Activated CD8-positive, alpha-beta T cell treated with anti-CD3 and anti-CD28 coated beads, Interleukin-2, amount 10 ng/mL, durations not matched to agents 7 days and 5 days (primary cell): ENCODE results near the gene PCMTD2. TPM values are rescaled to one million over a fixed set of nuclear protein-coding genes. Genes with fewer than 3 reads are reported as not detected.
"Not testable (repeated sequence)": the region's sequence is repeated elsewhere in the genome, so short reads cannot be mapped to it uniquely, and the experiment has no call there.

Experiments
- ATAC-seq: fragments of 150-1000 bp; cut with Tn5 transposase; one replicate; pipeline ENCODE4 v1.10.0; 2021; ENCODE audit warnings: moderate library complexity
- CTCF ChIA-PET: fragments of 350-600 bp; sonication (Branson Sonifier 250); formaldehyde crosslinking; loops from one replicate; lab custom pipeline; 2021; ENCODE audit warnings: antibody characterized with exemption; lab: Charles Lee
- POLR2A ChIA-PET: fragments of 350-600 bp; sonication (Branson Sonifier 250); formaldehyde crosslinking; loops from one replicate; lab custom pipeline; 2021; ENCODE audit warnings: antibody characterized with exemption; lab: Charles Lee
- DNase-seq: peaks from one replicate; pipeline ENCODE4 v3.0.0-alpha.2; 2020
- H3K27ac Mint-ChIP-seq: one replicate; pipeline ENCODE4 v1.8.0; 2021; ENCODE audit warnings: mild to moderate bottlenecking, mixed read lengths
- H3K27me3 Mint-ChIP-seq: one replicate; pipeline ENCODE4 v1.8.0; 2021; ENCODE audit warnings: low read depth, mixed read lengths
- H3K36me3 Mint-ChIP-seq: one replicate; pipeline ENCODE4 v1.8.0; 2021; ENCODE audit warnings: low read depth, mixed read lengths
- H3K4me1 Mint-ChIP-seq: one replicate; pipeline ENCODE4 v1.8.0; 2021; ENCODE audit warnings: low read depth, mixed read lengths
- H3K4me3 Mint-ChIP-seq: one replicate; pipeline ENCODE4 v1.8.0; 2021; ENCODE audit warnings: mild to moderate bottlenecking, mixed read lengths
- H3K9me3 Mint-ChIP-seq: one replicate; pipeline ENCODE4 v1.8.0; 2022; ENCODE audit warnings: mixed read lengths; ENCODE audit not compliant: insufficient read depth
- total RNA-seq, 2 experiments: library from RNA; stranded (reverse); gene quantifications; one replicate each; pipeline ENCODE4 v1.2.3, GENCODE V29; 2021

The PCMTD2 gene
- total RNA-seq, 2 experiments from 2014 or later = 32.0 to 33.2 TPM

GRCh38 chr20:64286447-64287263 lies 31.1 kb downstream of the PCMTD2 start:
- ATAC-seq, H3K36me3 Mint-ChIP-seq, H3K4me1 Mint-ChIP-seq, H3K9me3 Mint-ChIP-seq, POLR2A ChIA-PET, H3K27ac Mint-ChIP-seq, DNase-seq, H3K4me3 Mint-ChIP-seq: not testable (repeated sequence)
- peaks cover 11% of the 10 kb centered on the region for H3K27me3 Mint-ChIP-seq
- CTCF ChIA-PET = interaction anchor here (0.9 to 3.0 kb wide), 4 partner anchors 10 to 208 kb away, joined by 3 to 32 read pairs (median 5); partner anchors contain the start of genes PCMTD2 and RGS19

GRCh38 chr20:64287264-64287590 lies 31.7 kb downstream of the PCMTD2 start:
- DNase-seq, H3K4me1 Mint-ChIP-seq, H3K27ac Mint-ChIP-seq, POLR2A ChIA-PET, H3K36me3 Mint-ChIP-seq, H3K4me3 Mint-ChIP-seq, CTCF ChIA-PET, ATAC-seq, H3K9me3 Mint-ChIP-seq: not testable (repeated sequence)
- peaks cover 11% of the 10 kb centered on the region for H3K27me3 Mint-ChIP-seq

GRCh38 chr20:64292167-64292566 lies 36.6 kb downstream of the PCMTD2 start:
- H3K4me1 Mint-ChIP-seq, ATAC-seq, CTCF ChIA-PET, H3K27me3 Mint-ChIP-seq, H3K4me3 Mint-ChIP-seq, POLR2A ChIA-PET, H3K27ac Mint-ChIP-seq, H3K9me3 Mint-ChIP-seq, DNase-seq, H3K36me3 Mint-ChIP-seq: not testable (repeated sequence)

- ATAC-seq, H3K27me3 Mint-ChIP-seq, H3K36me3 Mint-ChIP-seq, DNase-seq, CTCF ChIA-PET, H3K27ac Mint-ChIP-seq, H3K4me1 Mint-ChIP-seq, H3K4me3 Mint-ChIP-seq, H3K9me3 Mint-ChIP-seq, POLR2A ChIA-PET: not testable (repeated sequence)
Measured at GRCh38 chr20:64303086-64303485, 47.5 kb downstream of the PCMTD2 start.

GRCh38 chr20:64313761-64314160 lies 58.2 kb downstream of the PCMTD2 start:
- POLR2A ChIA-PET, H3K4me1 Mint-ChIP-seq, H3K27ac Mint-ChIP-seq, ATAC-seq, H3K4me3 Mint-ChIP-seq, H3K36me3 Mint-ChIP-seq, DNase-seq, H3K9me3 Mint-ChIP-seq, CTCF ChIA-PET: not testable (repeated sequence)
- H3K27me3 Mint-ChIP-seq = peaks cover 26% of the 10 kb centered on the region

- H3K4me3 Mint-ChIP-seq, POLR2A ChIA-PET, H3K27ac Mint-ChIP-seq, DNase-seq, ATAC-seq, H3K9me3 Mint-ChIP-seq, H3K36me3 Mint-ChIP-seq, CTCF ChIA-PET, H3K4me1 Mint-ChIP-seq: not testable (repeated sequence)
- peaks cover 29% of the 10 kb centered on the region for H3K27me3 Mint-ChIP-seq
Measured at GRCh38 chr20:64315381-64315780, 59.8 kb downstream of the PCMTD2 start.

- peaks cover 29% of the 10 kb centered on the region for H3K27me3 Mint-ChIP-seq
- ATAC-seq, H3K4me3 Mint-ChIP-seq, H3K27ac Mint-ChIP-seq, H3K36me3 Mint-ChIP-seq, POLR2A ChIA-PET, DNase-seq, H3K9me3 Mint-ChIP-seq, CTCF ChIA-PET, H3K4me1 Mint-ChIP-seq: not testable (repeated sequence)
Measured at GRCh38 chr20:64315884-64316283, 60.3 kb downstream of the PCMTD2 start.

GRCh38 chr20:64316415-64317083 lies 61.0 kb downstream of the PCMTD2 start:
- H3K36me3 Mint-ChIP-seq, H3K4me1 Mint-ChIP-seq, H3K4me3 Mint-ChIP-seq, H3K9me3 Mint-ChIP-seq, POLR2A ChIA-PET, ATAC-seq, CTCF ChIA-PET, H3K27ac Mint-ChIP-seq: not testable (repeated sequence)
- peak; percentile 25 for DNase-seq
- peaks cover 29% of the 10 kb centered on the region for H3K27me3 Mint-ChIP-seq

GRCh38 chr20:64317331-64317730 lies 61.8 kb downstream of the PCMTD2 start:
- H3K36me3 Mint-ChIP-seq, H3K27ac Mint-ChIP-seq, H3K4me3 Mint-ChIP-seq, CTCF ChIA-PET, POLR2A ChIA-PET, ATAC-seq, H3K9me3 Mint-ChIP-seq, H3K4me1 Mint-ChIP-seq, DNase-seq: not testable (repeated sequence)
- H3K27me3 Mint-ChIP-seq = peaks cover 27% of the 10 kb centered on the region

GRCh38 chr20:64318056-64318455 lies 62.5 kb downstream of the PCMTD2 start:
- H3K27ac Mint-ChIP-seq, DNase-seq, H3K36me3 Mint-ChIP-seq, H3K4me1 Mint-ChIP-seq, CTCF ChIA-PET, H3K4me3 Mint-ChIP-seq, ATAC-seq, H3K9me3 Mint-ChIP-seq: not testable (repeated sequence)
- POLR2A ChIA-PET = interaction anchor here (0.6 kb wide), 1 partner anchor 122 kb away, joined by 3 read pairs; no protein-coding TSS in a partner anchor
- H3K27me3 Mint-ChIP-seq = peaks cover 29% of the 10 kb centered on the region

- POLR2A ChIA-PET, ATAC-seq, H3K4me1 Mint-ChIP-seq, H3K36me3 Mint-ChIP-seq, CTCF ChIA-PET, H3K4me3 Mint-ChIP-seq, H3K9me3 Mint-ChIP-seq, H3K27ac Mint-ChIP-seq, DNase-seq: not testable (repeated sequence)
- peaks cover 17% of the 10 kb centered on the region for H3K27me3 Mint-ChIP-seq
Measured at GRCh38 chr20:64322031-64322789, 66.7 kb downstream of the PCMTD2 start.
